GM19324 (cell line): ENCODE data around the gene DNAJA3.

Experiments used
- ATAC-seq: cut with Tn5 transposase; IDR thresholded peaks from one replicate; pipeline ENCODE4 v1.9.1; 2021; ENCODE audit warnings: mild to moderate bottlenecking, moderate library complexity; ENCODE audit not compliant: unreplicated experiment, low FRiP score

DNAJA3 gene

DNA sequence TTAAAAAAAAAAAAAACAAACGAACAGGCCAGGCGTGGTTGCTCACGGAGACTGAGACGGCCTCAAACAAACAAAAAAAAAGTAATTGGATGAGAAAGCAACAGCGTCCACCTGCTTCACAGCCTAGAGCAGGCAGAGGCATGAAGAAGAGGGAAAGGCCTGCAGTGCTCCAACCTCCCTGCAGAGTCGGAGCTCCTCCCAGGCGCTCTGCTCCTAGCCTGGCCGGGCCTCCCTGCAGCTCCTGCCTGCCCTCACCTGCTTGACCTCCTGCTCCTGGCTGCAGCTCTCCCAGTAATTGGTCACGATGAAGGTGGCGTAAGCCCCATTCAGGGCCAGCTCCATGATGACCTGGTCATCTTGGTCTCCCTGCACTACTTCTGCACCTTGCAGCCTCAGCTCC lies 43.3 kb downstream of the DNAJA3 start:
- ATAC-seq = no peak

GRCh38 chr16:4471869-4472268 lies 46.2 kb downstream of the DNAJA3 start:
- ATAC-seq = no peak

GRCh38 chr16:4472880-4473279 lies 47.2 kb downstream of the DNAJA3 start:
- no peak for ATAC-seq

DNA sequence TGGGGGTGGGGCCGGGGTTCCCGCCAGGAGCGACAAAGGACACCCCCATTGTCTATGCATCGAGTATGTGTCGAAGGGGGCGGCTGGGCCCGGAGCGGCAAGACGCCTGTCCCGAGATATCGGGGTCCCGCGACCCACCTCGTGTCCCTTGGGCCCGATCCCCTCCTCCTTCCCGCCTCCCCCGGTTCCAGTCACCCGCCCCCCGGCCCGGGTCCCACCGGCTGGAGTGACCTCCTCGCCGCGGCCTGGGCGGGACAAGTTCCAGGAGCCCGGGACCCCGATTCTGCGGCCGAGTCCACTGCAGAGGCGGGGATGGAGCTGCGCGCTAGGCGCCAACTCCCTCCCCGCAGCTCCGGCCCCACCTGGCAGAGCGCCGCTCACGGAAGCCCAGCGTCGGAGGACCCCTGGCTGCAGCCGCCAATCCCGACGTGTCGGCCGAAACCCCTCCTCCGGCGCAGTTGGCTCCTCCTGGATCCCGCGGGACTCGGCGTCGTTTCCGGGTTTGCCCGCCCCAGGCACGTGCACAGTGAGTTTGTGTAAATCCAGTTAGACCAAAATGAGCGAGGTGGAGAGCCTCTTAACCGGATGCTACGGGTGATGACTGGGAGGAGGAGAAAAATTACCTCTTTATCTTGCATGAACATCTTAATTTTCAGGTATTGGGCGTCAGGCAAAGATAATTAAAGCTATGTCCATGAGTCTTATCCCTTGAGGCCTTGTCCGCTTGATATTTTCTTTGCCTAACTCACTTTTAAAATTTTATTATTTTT lies 48.7 kb downstream of the DNAJA3 start, which contains the start of gene NMRAL1:
NMRAL1 (minus strand) TSS at position 434 of the 770 bp plus-strand sequence. CDS start 493 bp downstream, outside the sequence.
- ATAC-seq = no peak

GRCh38 chr16:4475880-4476788 lies 50.5 kb downstream of the DNAJA3 start, which contains the start of gene HMOX2:
Gene HMOX2 (plus strand): TSS chr16:4476398. CDS start chr16:4505525, 29,127 bp downstream.
- peak; percentile 92 for ATAC-seq

DNA sequence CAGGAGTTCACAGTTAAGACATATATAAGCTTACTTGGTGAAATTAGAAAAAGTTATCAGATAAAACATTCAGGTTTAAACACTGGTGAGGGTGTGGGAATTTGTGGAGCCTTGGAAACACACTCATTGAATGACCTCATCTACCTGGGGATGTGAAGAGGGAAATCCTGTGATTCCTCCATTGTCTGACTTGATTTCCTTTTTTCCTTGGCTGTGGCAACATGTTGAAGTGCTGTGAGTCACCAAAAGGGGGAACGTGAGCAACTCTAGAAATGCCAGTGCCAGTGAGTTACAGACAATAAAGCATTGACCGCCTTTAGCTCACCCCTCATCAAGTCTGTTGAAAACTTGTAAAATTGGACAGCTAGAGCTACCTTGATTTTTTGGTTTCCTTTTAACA lies 52.3 kb downstream of the DNAJA3 start:
- ATAC-seq = no peak

- ATAC-seq = no peak
Observed at GRCh38 chr16:4481526-4481925, 55.9 kb downstream of the DNAJA3 start.

DNA sequence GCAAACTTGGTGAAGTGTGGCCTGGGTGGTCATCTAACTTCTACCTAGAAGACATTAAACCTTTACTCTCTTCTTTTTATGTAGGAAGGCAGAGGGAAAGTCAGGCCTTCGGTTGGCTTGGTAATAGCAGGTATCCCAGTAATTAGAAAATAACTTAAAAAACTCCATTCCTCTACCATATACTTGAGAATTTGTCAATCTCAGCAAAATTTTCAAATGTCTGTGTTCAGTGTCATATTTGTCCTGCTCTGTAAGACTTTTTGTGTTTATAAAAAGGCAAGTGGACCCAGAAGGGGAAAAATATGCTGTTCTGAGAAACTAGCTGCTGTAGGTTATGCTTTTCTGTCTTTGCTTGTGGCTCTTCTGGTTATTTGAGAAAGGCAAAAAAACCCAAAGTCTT lies 56.3 kb downstream of the DNAJA3 start:
- ATAC-seq = no peak

DNA sequence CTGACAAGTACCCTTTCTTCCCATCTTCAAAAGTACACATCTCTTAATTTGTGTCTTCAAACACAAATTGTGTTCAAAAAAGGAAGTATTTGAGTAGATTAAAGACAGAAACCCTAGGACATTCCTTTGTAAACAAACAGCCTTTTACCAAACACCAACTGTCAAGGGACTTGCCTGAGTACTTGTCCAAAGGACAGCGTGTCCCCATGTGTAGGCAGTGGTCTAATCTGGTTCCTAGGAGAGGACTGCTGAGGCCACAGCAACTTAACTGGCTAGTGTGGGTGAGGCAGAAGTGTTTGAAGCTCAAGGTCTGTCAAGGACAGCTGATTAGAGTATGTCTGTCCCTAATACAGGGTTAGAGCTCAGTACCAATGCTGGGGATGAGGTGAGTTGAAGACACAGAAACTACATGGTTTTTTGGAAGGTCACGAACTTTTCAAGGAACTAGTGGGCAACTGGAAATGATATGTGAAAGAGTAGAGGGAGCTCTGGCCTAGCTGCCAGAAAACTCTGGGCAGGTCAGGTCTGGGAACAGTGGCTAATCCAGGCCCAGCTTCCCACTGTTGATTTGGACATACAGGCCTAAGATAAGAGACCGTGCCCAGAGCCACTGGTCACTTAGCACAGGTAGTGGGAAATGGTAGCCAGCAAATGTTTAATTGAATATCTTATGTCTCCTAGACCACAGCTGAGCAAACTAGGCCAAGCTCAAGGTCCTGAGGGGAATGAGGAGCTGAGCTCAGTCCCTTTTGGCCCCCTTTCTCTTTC lies 60.6 kb downstream of the DNAJA3 start:
- ATAC-seq = no peak

DNA sequence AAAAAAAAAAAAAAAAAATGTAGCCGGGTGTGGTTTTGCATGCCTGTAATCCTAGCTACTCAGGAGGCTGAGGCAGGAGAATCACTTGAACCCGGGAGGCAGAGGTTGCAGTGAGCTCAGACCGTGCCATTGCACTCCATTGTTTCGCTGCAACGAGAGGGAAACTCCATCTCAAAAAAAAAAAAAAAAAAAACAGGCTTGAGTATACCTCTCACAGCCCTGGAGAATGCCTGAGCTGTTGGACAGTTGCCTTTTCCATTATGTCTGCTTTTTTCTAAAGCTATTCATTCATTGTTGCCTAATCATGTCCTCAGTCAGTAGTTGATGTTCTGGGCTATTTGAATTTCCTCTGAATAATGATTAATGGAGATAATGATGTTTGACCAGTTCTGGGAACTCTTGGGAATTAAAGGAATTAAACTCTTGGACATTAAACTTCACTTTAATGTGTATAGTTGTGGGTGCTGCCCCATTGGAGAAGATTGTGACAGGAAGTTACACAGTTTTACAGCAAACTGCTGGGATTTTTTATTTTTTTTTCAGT lies 62.4 kb downstream of the DNAJA3 start:
- no peak for ATAC-seq

GRCh38 chr16:4488499-4488967 lies 62.9 kb downstream of the DNAJA3 start:
- no peak for ATAC-seq

DNA sequence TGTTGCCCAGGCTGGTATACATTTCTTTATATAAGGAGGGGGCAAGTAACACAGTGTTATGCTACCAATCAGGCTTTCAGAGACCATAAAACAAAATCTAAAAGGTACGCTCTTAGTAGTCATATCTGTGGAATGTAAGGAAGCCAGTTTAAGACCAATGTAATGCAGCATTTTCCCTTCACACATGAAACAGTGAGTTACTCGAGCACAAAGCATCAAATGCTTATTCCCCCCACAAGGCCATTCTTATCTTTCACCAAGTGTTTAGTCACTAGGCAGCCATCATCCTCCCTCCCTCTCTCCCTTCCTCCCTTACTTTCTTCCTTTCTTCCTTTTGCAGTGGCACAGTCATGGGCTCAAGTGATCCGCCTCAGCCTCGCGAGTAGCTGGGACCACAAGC lies 63.4 kb downstream of the DNAJA3 start:
- ATAC-seq = no peak

- no peak for ATAC-seq
Observed at GRCh38 chr16:4491898-4492297, 66.2 kb downstream of the DNAJA3 start.

- ATAC-seq = no peak
Observed at GRCh38 chr16:4494746-4495490, 69.2 kb downstream of the DNAJA3 start.

DNA sequence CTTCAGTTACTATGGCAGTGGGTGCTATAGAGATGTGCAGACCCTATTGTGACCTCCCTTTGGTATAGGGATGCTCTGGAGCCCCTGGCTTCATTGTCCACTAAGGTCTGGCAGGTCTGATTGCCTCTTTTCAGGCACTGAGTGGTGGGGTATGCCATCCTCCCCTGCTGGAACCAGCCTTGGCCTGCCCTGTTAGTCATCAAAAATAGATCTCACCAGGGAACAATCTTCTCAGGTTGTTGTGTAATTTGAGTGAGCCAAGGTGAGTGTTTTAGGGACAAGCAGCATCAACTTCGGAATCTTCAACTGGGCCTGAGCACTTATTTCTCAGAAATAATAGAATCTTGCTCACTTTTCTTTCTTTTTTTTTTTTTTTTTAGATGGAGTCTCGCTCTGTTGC lies 70.1 kb downstream of the DNAJA3 start:
- no peak for ATAC-seq

GRCh38 chr16:4496305-4496704 lies 70.6 kb downstream of the DNAJA3 start:
- no peak for ATAC-seq

GRCh38 chr16:4498546-4499195 lies 73.0 kb downstream of the DNAJA3 start:
- ATAC-seq = no peak

- no peak for ATAC-seq
Observed at GRCh38 chr16:4499196-4499555, 73.5 kb downstream of the DNAJA3 start.

GRCh38 chr16:4500272-4500671 lies 74.6 kb downstream of the DNAJA3 start:
- no peak for ATAC-seq
